Measurements from ENCODE around the gene FBXO24. TPM values are rescaled to one million over a fixed set of nuclear protein-coding genes. Genes with fewer than 3 reads are reported as not detected.

FBXO24 gene
- total and polyA plus RNA-seq, 2 of the 8 experiments (the other 6 are each of a cell fraction or from before 2014, with no cell fraction given) = 0.35 to 0.57 TPM

DNA sequence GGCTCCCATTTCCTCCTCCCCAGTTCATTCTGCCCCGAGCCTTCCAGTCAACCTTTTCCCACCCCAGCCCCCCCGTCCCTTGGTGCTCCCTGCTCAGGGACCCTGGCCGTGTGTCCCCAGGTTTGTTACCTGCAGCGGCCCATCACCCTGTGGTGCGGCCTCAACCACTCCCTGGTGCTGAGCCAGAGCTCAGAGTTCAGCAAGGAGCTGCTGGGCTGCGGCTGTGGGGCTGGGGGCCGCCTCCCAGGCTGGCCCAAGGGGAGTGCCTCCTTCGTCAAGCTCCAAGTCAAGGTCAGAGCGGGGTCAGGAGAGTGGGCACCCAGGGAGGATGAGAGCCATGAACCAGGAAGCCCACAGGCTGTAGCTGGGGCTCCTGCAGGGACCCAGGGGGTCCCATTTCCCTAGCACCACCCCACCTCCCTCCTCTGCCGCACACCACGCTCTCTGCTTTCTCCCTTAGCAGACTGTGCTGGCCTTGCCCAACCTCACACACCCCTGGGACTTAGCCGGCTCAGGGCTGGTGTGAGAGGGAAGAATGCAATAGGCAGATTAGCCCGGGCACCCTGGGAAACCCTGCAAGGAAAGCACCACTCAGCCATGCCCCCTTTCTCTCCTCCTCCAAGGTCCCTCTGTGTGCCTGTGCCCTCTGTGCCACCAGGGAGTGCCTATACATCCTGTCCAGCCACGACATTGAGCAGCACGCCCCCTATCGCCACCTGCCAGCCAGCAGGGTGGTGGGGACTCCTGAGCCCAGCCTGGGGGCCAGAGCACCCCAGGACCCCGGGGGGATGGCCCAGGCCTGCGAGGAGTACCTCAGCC, 14.0 kb downstream of the FBXO24 start:
- Histone ChIP-seq H3K4me1 (replicated peaks in 1 of 4; ENCODE audit: control insufficient read depth in 3 of 4, insufficient read depth in 4 of 4, low read length in 3 of 4) (peaks cover 0 to 21% (median 15%) of the 10 kb centered on the region in 4 experiments; a peak in 6 of 7 replicates), H4K20me1 (replicated peaks in 1 of 2; ENCODE audit: control insufficient read depth in 1 of 2, insufficient read depth in 2 of 2, low read length in 2 of 2) (peaks cover 0 to 5% of the 10 kb centered on the region in 2 experiments), H4K5ac (ENCODE audit: insufficient read length, low read depth, low read length) (no peak overlapping the region), H2AK5ac (ENCODE audit: low read depth, low read length) (no peak overlapping the region), H3K9ac (replicated peaks in 1 of 4; ENCODE audit: extremely low read depth in 1 of 4, low read depth in 3 of 4, low read length in 3 of 4) (no peak overlapping the region), H3K27ac (ENCODE audit: low read depth, low read length) (no peak overlapping the region), H3K79me1 (ENCODE audit: low read depth, low read length) (0 out of 2 replicates have a peak, but pooled peaks cover 4% of the 10 kb centered on the region), H3K18ac (ENCODE audit: extremely low read depth, low read length) (no peak overlapping the region), H3K4me2 (ENCODE audit: insufficient read depth in 1 of 2, low read depth in 2 of 2, low read length in 2 of 2) (no peak overlapping the region), H3K56ac (replicated peaks; ENCODE audit: insufficient read length, low read depth, low read length) (no peak overlapping the region), H3K36me3 (ENCODE audit: control insufficient read depth in 2 of 4, insufficient read depth in 4 of 4, low read length in 3 of 4) (peaks cover 0 to 6% (median 3%) of the 10 kb centered on the region in 4 experiments; a peak in 4 of 8 replicates), H2BK20ac (ENCODE audit: low read length) (no peak overlapping the region), H2AFZ (ENCODE audit: low read length) (no peak overlapping the region), H3K23me2 (ENCODE audit: low read depth, low read length) (peaks cover 17% of the 10 kb centered on the region), H3K23ac (ENCODE audit: insufficient read length) (no peak overlapping the region), H3K14ac (ENCODE audit: insufficient read length) (no peak overlapping the region), H4K91ac (replicated peaks; ENCODE audit: insufficient read length, low read length) (no peak overlapping the region), H3K27me3 (replicated peaks in 1 of 4; ENCODE audit: control insufficient read depth in 3 of 4, extremely low read depth in 1 of 4, insufficient read depth in 3 of 4, low read length in 3 of 4) (peaks cover 0 to 1% (median under 1%) of the 10 kb centered on the region in 4 experiments; a peak in 2 of 7 replicates), H3K4me3 (ENCODE audit: extremely low read depth in 1 of 4, insufficient read depth in 2 of 4, low read depth in 3 of 4, low read length in 4 of 4) (no peak overlapping the region), H3K4ac (replicated peaks; ENCODE audit: insufficient read length, low read depth, low read length) (no peak overlapping the region), H2BK12ac (ENCODE audit: low read depth, low read length) (no peak overlapping the region), H3K79me2 (ENCODE audit: control insufficient read depth in 1 of 2, insufficient read depth in 2 of 2, low read length in 2 of 2) (peaks cover 0 to 6% of the 10 kb centered on the region in 2 experiments; a peak in 1 of 4 replicates), H2BK120ac (replicated peaks; ENCODE audit: low read depth, low read length) (no peak overlapping the region), H2BK5ac (ENCODE audit: low read depth, low read length) (no peak overlapping the region), H2BK15ac (ENCODE audit: low read length) (no peak overlapping the region), H3K9me3 (ENCODE audit: insufficient read depth in 2 of 2, low read depth in 1 of 2, low read length in 1 of 2) (no peaks in the 10 kb centered on the region), H4K8ac (ENCODE audit: extremely low read depth, insufficient read depth, low read length) (no peak overlapping the region; the same call in 1 of the 2 replicates)
- no peak for FAIRE-seq
- DNase-seq (ENCODE audit: low read depth in 1 of 2, low spot score in 2 of 2) = peak in 1 of 2 experiments; percentile 63
- ChIA-PET CTCF (ENCODE audit: partially characterized antibody) (interaction anchor here (0.8 to 5.2 kb wide), 6 partner anchors 11 to 37 kb away, joined by 3 to 51 read pairs (median 4); partner anchors contain the start of genes FBXO24 and MOSPD3), POLR2A (ENCODE audit: partially characterized antibody) (interaction anchor here (1.0 to 6.6 kb wide), 2 partner anchors 13 to 83 kb away, joined by 5 to 67 read pairs; partner anchors contain the start of genes FBXO24 and LRCH4)
- WGBS, 2 experiments (ENCODE audit: extremely low coverage in 1 of 2, insufficient coverage in 1 of 2, insufficient read length in 1 of 2, insufficient replicate concordance in 2 of 2, low coverage in 1 of 2, low lambda C conversion rate in 2 of 2, missing lambda C conversion rate in 1 of 2) = 84% methylated on average over 12 of the region's 18 CpGs; no CpG with 5 or more reads in 1 of the 2 experiments
- TF ChIP-seq, protein P1, sequence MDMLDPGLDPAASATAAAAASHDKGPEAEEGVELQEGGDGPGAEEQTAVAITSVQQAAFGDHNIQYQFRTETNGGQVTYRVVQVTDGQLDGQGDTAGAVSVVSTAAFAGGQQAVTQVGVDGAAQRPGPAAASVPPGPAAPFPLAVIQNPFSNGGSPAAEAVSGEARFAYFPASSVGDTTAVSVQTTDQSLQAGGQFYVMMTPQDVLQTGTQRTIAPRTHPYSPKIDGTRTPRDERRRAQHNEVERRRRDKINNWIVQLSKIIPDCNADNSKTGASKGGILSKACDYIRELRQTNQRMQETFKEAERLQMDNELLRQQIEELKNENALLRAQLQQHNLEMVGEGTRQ (IDR thresholded peaks at IDR 0.05; ENCODE audit: low read length) = no peak
- TF ChIP-seq ASH2L (IDR thresholded peaks at IDR 0.05; ENCODE audit: low read length) (no peak), SIN3A (conservative IDR thresholded peaks at IDR 0.05 in 1 of 2, IDR thresholded peaks at IDR 0.05 in 1 of 2; ENCODE audit: low read depth in 1 of 2, low read length in 2 of 2) (no peak), RAD21 (IDR thresholded peaks at IDR 0.05 in 1 of 2, conservative IDR thresholded peaks at IDR 0.05 in 1 of 2; ENCODE audit: low read depth in 2 of 2, low read length in 2 of 2) (peak in 1 of 2 experiments; percentile 33; a peak in 1 of 4 replicates), TAF7 (optimal IDR thresholded peaks at IDR 0.05; ENCODE audit: borderline replicate concordance, low read depth, low read length) (no peak), SAP30 (IDR thresholded peaks at IDR 0.05; ENCODE audit: insufficient read depth, insufficient replicate concordance, low read length) (no peak), SIRT6 (IDR thresholded peaks at IDR 0.05; ENCODE audit: low read length) (no peak), PHF8 (conservative IDR thresholded peaks at IDR 0.05; ENCODE audit: low read depth, low read length) (no peak), EGR1 (IDR thresholded peaks at IDR 0.05; ENCODE audit: borderline replicate concordance, low read depth, low read length) (no peak)

Data from H1 (cell line).